KMS-11 (cell line): ENCODE measurements around the gene PMP22.

Source experiments
- H2AFZ ChIP-seq: fragments of 200-600 bp; sonication (generic); 2 replicates; pipeline ENCODE4 v1.6.1; 2016; ENCODE audit warnings: antibody characterized with exemption, mixed run types, low read depth
- H3K27ac ChIP-seq: fragments of 200-600 bp; sonication (generic); 2 replicates; pipeline ENCODE4 v1.6.1; 2016; ENCODE audit warnings: mild to moderate bottlenecking, mixed run types
- H3K27me3 ChIP-seq: fragments of 200-600 bp; sonication (generic); 2 replicates; pipeline ENCODE4 v1.6.1; 2017; ENCODE audit warnings: mild to moderate bottlenecking, low read depth, mixed run types, moderate library complexity; ENCODE audit not compliant: insufficient read depth
- H3K36me3 ChIP-seq: fragments of 200-600 bp; sonication (generic); 2 replicates; pipeline ENCODE4 v1.6.1; 2017; ENCODE audit warnings: mild to moderate bottlenecking, mixed run types; ENCODE audit not compliant: insufficient read depth
- H3K4me1 ChIP-seq: fragments of 200-600 bp; sonication (generic); 2 replicates; pipeline ENCODE4 v1.6.1; 2016; ENCODE audit warnings: mild to moderate bottlenecking, low read depth, mixed run types; ENCODE audit not compliant: poor library complexity, severe bottlenecking
- H3K4me2 ChIP-seq: fragments of 200-600 bp; sonication (generic); 2 replicates; pipeline ENCODE4 v1.7.0; 2016; ENCODE audit warnings: mild to moderate bottlenecking, mixed run types
- H3K4me3 ChIP-seq: fragments of 200-600 bp; sonication (generic); IDR thresholded peaks from 2 replicates; pipeline ENCODE4 v1.6.1; 2017; ENCODE audit warnings: low read depth, low read length, mixed read lengths; ENCODE audit not compliant: insufficient read depth
- H3K79me2 ChIP-seq: fragments of 200-600 bp; sonication (generic); 2 replicates; pipeline ENCODE4 v1.6.1; 2016; ENCODE audit warnings: low read depth, mixed run types; ENCODE audit not compliant: insufficient read depth
- H3K9ac ChIP-seq: fragments of 200-600 bp; sonication (generic); 2 replicates; pipeline ENCODE4 v1.6.1; 2016; ENCODE audit warnings: mild to moderate bottlenecking, mixed run types
- H4K20me1 ChIP-seq: fragments of 200-600 bp; sonication (generic); 2 replicates; pipeline ENCODE4 v1.6.1; 2016; ENCODE audit warnings: mild to moderate bottlenecking, mixed run types; ENCODE audit not compliant: insufficient read depth
- CTCF ChIP-seq: fragments of 200-600 bp; sonication (generic); conservative IDR thresholded peaks from 2 replicates; pipeline ENCODE4 v1.6.1; 2017; ENCODE audit warnings: low read depth, mild to moderate bottlenecking, antibody characterized with exemption, low read length, moderate library complexity, mixed read lengths

The PMP22 gene

GRCh38 chr17:15308758-15309157 is 43.6 kb upstream of the PMP22 start:
- Histone ChIP-seq H3K27ac (no peak overlapping the region), H3K4me3 (no peak overlapping the region), H4K20me1 (no peaks in the 10 kb centered on the region), H3K27me3 (no peaks in the 10 kb centered on the region), H3K4me1 (no peaks in the 10 kb centered on the region), H3K9ac (no peak overlapping the region), H2AFZ (no peak overlapping the region), H3K79me2 (no peaks in the 10 kb centered on the region), H3K36me3 (no peaks in the 10 kb centered on the region), H3K4me2 (no peak overlapping the region)
- no peak for TF ChIP-seq CTCF

- no peak for TF ChIP-seq CTCF
- Histone ChIP-seq H3K4me3 (no peak overlapping the region), H2AFZ (no peak overlapping the region), H3K27ac (no peak overlapping the region), H3K4me2 (no peak overlapping the region), H3K36me3 (no peaks in the 10 kb centered on the region), H3K79me2 (no peaks in the 10 kb centered on the region), H3K9ac (no peak overlapping the region), H4K20me1 (no peaks in the 10 kb centered on the region), H3K27me3 (no peaks in the 10 kb centered on the region), H3K4me1 (no peaks in the 10 kb centered on the region)
These were observed 42.6 kb upstream of the PMP22 start for GRCh38 chr17:15307710-15308111.

- no peak overlapping the region for H3K4me3 ChIP-seq
- H3K4me2 ChIP-seq: no peak overlapping the region
- H3K27me3 ChIP-seq: no peaks in the 10 kb centered on the region
- no peak overlapping the region for H3K9ac ChIP-seq
- no peaks in the 10 kb centered on the region for H3K36me3 ChIP-seq
- H3K27ac ChIP-seq: no peak overlapping the region
- no peaks in the 10 kb centered on the region for H3K79me2 ChIP-seq
- no peak for TF ChIP-seq CTCF
- no peaks in the 10 kb centered on the region for H4K20me1 ChIP-seq
- no peaks in the 10 kb centered on the region for H3K4me1 ChIP-seq
- H2AFZ ChIP-seq: no peak overlapping the region
These were observed 38.7 kb upstream of the PMP22 start for GRCh38 chr17:15303851-15304250.

GRCh38 chr17:15303268-15303667 is 38.1 kb upstream of the PMP22 start:
- Histone ChIP-seq H3K4me3 (no peak overlapping the region), H3K4me1 (no peaks in the 10 kb centered on the region), H3K4me2 (no peak overlapping the region), H3K79me2 (no peaks in the 10 kb centered on the region), H3K9ac (no peak overlapping the region), H3K27me3 (no peaks in the 10 kb centered on the region), H2AFZ (no peak overlapping the region), H3K36me3 (no peaks in the 10 kb centered on the region), H3K27ac (no peak overlapping the region), H4K20me1 (no peaks in the 10 kb centered on the region)
- TF ChIP-seq CTCF: no peak

GRCh38 chr17:15301845-15302244 is 36.7 kb upstream of the PMP22 start:
- no peak overlapping the region for H3K4me3 ChIP-seq
- TF ChIP-seq CTCF: no peak
- H3K4me1 ChIP-seq: no peaks in the 10 kb centered on the region
- no peak overlapping the region for H3K9ac ChIP-seq
- no peak overlapping the region for H3K4me2 ChIP-seq
- no peaks in the 10 kb centered on the region for H3K27me3 ChIP-seq
- H2AFZ ChIP-seq: no peak overlapping the region
- H4K20me1 ChIP-seq: no peaks in the 10 kb centered on the region
- no peaks in the 10 kb centered on the region for H3K79me2 ChIP-seq
- H3K36me3 ChIP-seq: no peaks in the 10 kb centered on the region
- no peak overlapping the region for H3K27ac ChIP-seq
